ENCODE data around the gene CD8B. TPM values are rescaled to one million over a fixed set of nuclear protein-coding genes. Genes with fewer than 3 reads are reported as not detected.

CD8B gene
- total RNA-seq, 2 donors from 2014 or later = 5.7 TPM; not detected in 1

DNA sequence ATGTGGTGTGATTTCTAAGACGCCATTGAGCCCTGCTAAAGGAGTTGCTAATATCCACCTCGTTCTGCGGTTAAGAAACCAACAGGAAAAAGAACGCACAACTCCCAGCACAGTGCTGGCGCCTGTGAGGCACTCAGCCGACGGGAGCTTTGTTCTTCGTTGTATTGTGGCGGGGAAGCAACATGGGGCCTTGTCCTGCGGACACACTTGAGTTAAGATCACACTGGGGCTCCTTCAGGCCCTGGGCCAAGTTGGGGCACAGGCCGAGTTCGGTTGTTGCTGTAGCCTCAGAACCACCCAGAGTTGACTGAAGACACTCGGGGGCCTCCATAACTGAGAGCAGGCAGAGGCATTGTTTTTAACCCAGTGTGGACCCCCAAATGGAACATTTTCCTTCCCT, 40.4 kb downstream of the CD8B start:
- TF ChIP-seq, protein P1, sequence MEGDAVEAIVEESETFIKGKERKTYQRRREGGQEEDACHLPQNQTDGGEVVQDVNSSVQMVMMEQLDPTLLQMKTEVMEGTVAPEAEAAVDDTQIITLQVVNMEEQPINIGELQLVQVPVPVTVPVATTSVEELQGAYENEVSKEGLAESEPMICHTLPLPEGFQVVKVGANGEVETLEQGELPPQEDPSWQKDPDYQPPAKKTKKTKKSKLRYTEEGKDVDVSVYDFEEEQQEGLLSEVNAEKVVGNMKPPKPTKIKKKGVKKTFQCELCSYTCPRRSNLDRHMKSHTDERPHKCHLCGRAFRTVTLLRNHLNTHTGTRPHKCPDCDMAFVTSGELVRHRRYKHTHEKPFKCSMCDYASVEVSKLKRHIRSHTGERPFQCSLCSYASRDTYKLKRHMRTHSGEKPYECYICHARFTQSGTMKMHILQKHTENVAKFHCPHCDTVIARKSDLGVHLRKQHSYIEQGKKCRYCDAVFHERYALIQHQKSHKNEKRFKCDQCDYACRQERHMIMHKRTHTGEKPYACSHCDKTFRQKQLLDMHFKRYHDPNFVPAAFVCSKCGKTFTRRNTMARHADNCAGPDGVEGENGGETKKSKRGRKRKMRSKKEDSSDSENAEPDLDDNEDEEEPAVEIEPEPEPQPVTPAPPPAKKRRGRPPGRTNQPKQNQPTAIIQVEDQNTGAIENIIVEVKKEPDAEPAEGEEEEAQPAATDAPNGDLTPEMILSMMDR (IDR thresholded peaks at IDR 0.05) = no peak
- no peak for TF ChIP-seq POLR2A (IDR thresholded peaks at IDR 0.05)
- H3K9me3 ChIP-seq = no peaks in the 10 kb centered on the region
- H3K36me3 ChIP-seq (replicated peaks in 1 of 2; ENCODE audit: insufficient read depth in 1 of 2, low read depth in 2 of 2) = no peaks in the 10 kb centered on the region
- no peak overlapping the region for H3K4me3 ChIP-seq
- DNase-seq (no peak), ATAC-seq (no peak)
- 80 to 94% methylated on average over 13 of the region's 13 CpGs for WGBS, 2 donors
- no peak overlapping the region for H3K27ac ChIP-seq
- no peaks in the 10 kb centered on the region for H3K27me3 ChIP-seq
- intact Hi-C loops (cut with DNase I) = no loop called here
- no peaks in the 10 kb centered on the region for H3K4me1 ChIP-seq

GRCh38 chr2:86818957-86819356, 42.7 kb downstream of the CD8B start:
- no peaks in the 10 kb centered on the region for H3K9me3 ChIP-seq
- H3K27me3 ChIP-seq = no peaks in the 10 kb centered on the region
- intact Hi-C loops (cut with DNase I) = no loop called here
- no peaks in the 10 kb centered on the region for H3K4me1 ChIP-seq
- H3K4me3 ChIP-seq = no peak overlapping the region
- 80 to 81% methylated on average over 2 of the region's 2 CpGs for WGBS, 2 donors
- DNase-seq (no peak), ATAC-seq (no peak)
- no peak overlapping the region for H3K27ac ChIP-seq
- H3K36me3 ChIP-seq (replicated peaks in 1 of 2; ENCODE audit: insufficient read depth in 1 of 2, low read depth in 2 of 2) = no peaks in the 10 kb centered on the region
- TF ChIP-seq, protein P1 (IDR thresholded peaks at IDR 0.05) = no peak
- TF ChIP-seq POLR2A (IDR thresholded peaks at IDR 0.05) = no peak

DNA sequence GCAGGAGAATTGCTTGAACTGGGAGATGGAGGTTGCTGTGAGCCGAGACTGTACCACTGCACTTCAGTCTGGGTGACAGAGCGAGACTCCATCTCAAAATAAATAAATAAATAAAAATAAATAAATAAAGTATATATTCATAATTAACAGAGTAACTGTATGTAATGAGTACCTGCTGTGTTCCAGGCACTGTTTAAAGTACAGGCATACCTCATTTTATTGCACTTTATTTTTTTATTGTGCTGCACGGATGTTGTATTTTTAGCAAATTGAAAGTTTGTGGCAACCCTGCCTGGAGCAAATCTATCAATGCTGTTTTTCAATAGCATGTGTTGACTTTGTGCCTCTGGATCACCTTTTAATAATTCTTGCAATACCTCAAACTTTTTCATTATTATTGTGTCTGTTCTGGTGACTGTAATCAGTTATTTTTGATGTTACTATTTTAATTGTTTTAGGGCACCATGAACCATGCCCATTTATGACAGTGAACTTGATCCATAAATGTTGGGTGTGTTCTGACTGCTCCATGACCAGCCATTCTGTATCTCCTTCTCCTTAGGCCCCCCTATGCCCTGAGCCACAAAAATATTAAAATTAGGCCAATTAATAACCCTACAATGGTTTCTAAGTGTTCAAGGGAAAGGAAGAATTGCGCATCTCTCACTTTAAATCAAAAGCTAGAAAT, 43.4 kb downstream of the CD8B start:
- Histone ChIP-seq H3K4me3 (no peak overlapping the region), H3K27ac (no peak overlapping the region), H3K36me3 (replicated peaks in 1 of 2; ENCODE audit: insufficient read depth in 1 of 2, low read depth in 2 of 2) (no peaks in the 10 kb centered on the region), H3K4me1 (no peaks in the 10 kb centered on the region), H3K9me3 (no peaks in the 10 kb centered on the region), H3K27me3 (no peaks in the 10 kb centered on the region)
- DNase-seq (no peak), ATAC-seq (no peak)
- intact Hi-C loops (cut with DNase I) = no loop called here
- 87 to 89% methylated on average over 4 of the region's 4 CpGs for WGBS, 2 donors
- no peak for TF ChIP-seq POLR2A (IDR thresholded peaks at IDR 0.05)
- TF ChIP-seq, protein P1 (IDR thresholded peaks at IDR 0.05) = no peak

- Histone ChIP-seq H3K27me3 (no peaks in the 10 kb centered on the region), H3K4me3 (no peak overlapping the region), H3K27ac (no peak overlapping the region), H3K36me3 (replicated peaks in 1 of 2; ENCODE audit: insufficient read depth in 1 of 2, low read depth in 2 of 2) (no peaks in the 10 kb centered on the region), H3K9me3 (no peaks in the 10 kb centered on the region), H3K4me1 (no peaks in the 10 kb centered on the region)
- TF ChIP-seq POLR2A (IDR thresholded peaks at IDR 0.05) = no peak
- TF ChIP-seq, protein P1 (IDR thresholded peaks at IDR 0.05) = no peak
- no peak for DNase-seq
- no peak for ATAC-seq
- WGBS, 2 donors = 42 to 50% methylated on average over 1 of the region's 1 CpG
- intact Hi-C loops (cut with DNase I) = no loop called here
Observed at GRCh38 chr2:86815611-86816010, 46.1 kb downstream of the CD8B start.

- no peak for ATAC-seq
- H3K9me3 ChIP-seq = no peaks in the 10 kb centered on the region
- no peaks in the 10 kb centered on the region for H3K27me3 ChIP-seq
- peaks cover 19% of the 10 kb centered on the region for H3K4me1 ChIP-seq
- no peak overlapping the region for H3K27ac ChIP-seq
- no peak for DNase-seq
- no peaks in the 10 kb centered on the region for H3K36me3 ChIP-seq (replicated peaks in 1 of 2; ENCODE audit: insufficient read depth in 1 of 2, low read depth in 2 of 2)
- WGBS, 2 donors = 26 to 36% methylated on average over 24 to 43 of the region's 43 CpGs
- TF ChIP-seq, protein P1 (IDR thresholded peaks at IDR 0.05) = no peak
- TF ChIP-seq POLR2A (IDR thresholded peaks at IDR 0.05) = no peak
- intact Hi-C loops (cut with DNase I) = no loop called here
- no peak overlapping the region for H3K4me3 ChIP-seq
Observed at GRCh38 chr2:86809481-86810121, 52.1 kb downstream of the CD8B start.

Measured in body of pancreas (tissue), 4 donors.